22Rv1 (cell line): ENCODE data around the gene SPNS3.

Experiments
- CTCF ChIP-seq: fragments of 450-650 bp; IDR thresholded peaks from 2 replicates; pipeline ENCODE4 v1.5.1; 2017; ENCODE audit warnings: mild to moderate bottlenecking
- ZFX ChIP-seq: fragments of 450-650 bp; IDR thresholded peaks from 2 replicates; pipeline ENCODE4 v1.6.1; 2017; ENCODE audit warnings: antibody characterized with exemption, borderline replicate concordance

GRCh38 chr17:4511199-4511932 lies 77.6 kb downstream of the SPNS3 start:
- TF ChIP-seq CTCF (no peak), ZFX (no peak)
